D721Med (cell line): ENCODE results near the gene ELOVL5.

Experiments
- DNase-seq: peaks from one replicate; pipeline ENCODE4 v3.0.0; 2011; ENCODE audit warnings: low spot score; ENCODE audit not compliant: insufficient read length
- FAIRE-seq: peaks from 2 replicates; lab custom pipeline; 2011; peaks lifted over from hg19 to GRCh38; lab: Jason Lieb, UNC
- CTCF ChIP-seq: IDR thresholded peaks from 2 replicates; pipeline ENCODE4 v1.5.1; 2012; ENCODE audit warnings: mild to moderate bottlenecking, control low read depth; ENCODE audit not compliant: insufficient read depth; ENCODE audit errors: missing control alignments

ELOVL5 gene

GRCh38 chr6:53340536-53340935, 8.2 kb downstream of the ELOVL5 start:
- no peak for DNase-seq
- TF ChIP-seq CTCF: no peak
- FAIRE-seq: no peak

- no peak for TF ChIP-seq CTCF
- FAIRE-seq (no peak), DNase-seq (no peak)
These were observed 9.3 kb downstream of the ELOVL5 start for GRCh38 chr6:53339424-53339823.

- no peak for FAIRE-seq
- no peak for TF ChIP-seq CTCF
- no peak for DNase-seq
These were observed 10.4 kb downstream of the ELOVL5 start for GRCh38 chr6:53338304-53338703.

- FAIRE-seq (no peak), DNase-seq (no peak)
- no peak for TF ChIP-seq CTCF
These were observed 12.7 kb downstream of the ELOVL5 start for GRCh38 chr6:53336070-53336469.

GRCh38 chr6:53335224-53335994, 13.3 kb downstream of the ELOVL5 start:
- FAIRE-seq (no peak), DNase-seq (no peak)
- TF ChIP-seq CTCF: no peak

GRCh38 chr6:53333439-53334408, 15.0 kb downstream of the ELOVL5 start:
- DNase-seq (no peak), FAIRE-seq (no peak)
- TF ChIP-seq CTCF: no peak
